LNCaP clone FGC (cell line): ENCODE data around the gene PURB.
"Not testable (repeated sequence)": the region's sequence is repeated elsewhere in the genome, so short reads cannot be mapped to it uniquely, and the experiment has no call there.

Experiments used
- DNase-seq: peaks from one replicate; pipeline ENCODE4 v3.0.0-alpha.2; 2011; ENCODE audit warnings: low read depth
- H3K4me3 ChIP-seq: 2 replicates; pipeline ENCODE4 v1.5.1; 2011; ENCODE audit warnings: mild to moderate bottlenecking, low read depth, low read length, control low read depth
- TF ChIP-seq, protein P1 (sequence below): IDR thresholded peaks from 2 replicates; pipeline ENCODE4 v1.5.1; 2012; ENCODE audit warnings: mild to moderate bottlenecking; ENCODE audit not compliant: control insufficient read depth, insufficient read depth; ENCODE audit errors: extremely low read depth

Gene PURB

DNA sequence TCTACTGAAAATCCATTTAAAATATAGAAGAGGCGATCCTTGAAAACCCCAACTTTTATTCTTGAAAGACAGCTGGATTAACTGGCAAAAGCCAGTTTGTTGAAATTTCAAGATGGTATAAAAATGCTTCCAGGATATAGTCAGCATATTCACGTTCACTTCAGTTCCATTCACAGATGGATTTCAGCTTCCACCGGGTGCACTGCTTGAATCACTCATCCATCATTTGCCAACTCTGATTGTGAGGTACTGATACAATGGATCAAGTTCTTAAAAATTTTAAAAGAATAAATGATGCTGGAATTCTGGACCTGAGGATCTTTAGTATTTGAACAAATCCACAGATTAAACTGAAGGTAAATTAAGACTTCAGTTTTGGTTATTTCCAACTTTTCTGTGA, 2.4 kb downstream of the PURB start:
- H3K4me3 ChIP-seq: no peak overlapping the region
- TF ChIP-seq, protein P1, sequence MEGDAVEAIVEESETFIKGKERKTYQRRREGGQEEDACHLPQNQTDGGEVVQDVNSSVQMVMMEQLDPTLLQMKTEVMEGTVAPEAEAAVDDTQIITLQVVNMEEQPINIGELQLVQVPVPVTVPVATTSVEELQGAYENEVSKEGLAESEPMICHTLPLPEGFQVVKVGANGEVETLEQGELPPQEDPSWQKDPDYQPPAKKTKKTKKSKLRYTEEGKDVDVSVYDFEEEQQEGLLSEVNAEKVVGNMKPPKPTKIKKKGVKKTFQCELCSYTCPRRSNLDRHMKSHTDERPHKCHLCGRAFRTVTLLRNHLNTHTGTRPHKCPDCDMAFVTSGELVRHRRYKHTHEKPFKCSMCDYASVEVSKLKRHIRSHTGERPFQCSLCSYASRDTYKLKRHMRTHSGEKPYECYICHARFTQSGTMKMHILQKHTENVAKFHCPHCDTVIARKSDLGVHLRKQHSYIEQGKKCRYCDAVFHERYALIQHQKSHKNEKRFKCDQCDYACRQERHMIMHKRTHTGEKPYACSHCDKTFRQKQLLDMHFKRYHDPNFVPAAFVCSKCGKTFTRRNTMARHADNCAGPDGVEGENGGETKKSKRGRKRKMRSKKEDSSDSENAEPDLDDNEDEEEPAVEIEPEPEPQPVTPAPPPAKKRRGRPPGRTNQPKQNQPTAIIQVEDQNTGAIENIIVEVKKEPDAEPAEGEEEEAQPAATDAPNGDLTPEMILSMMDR: no peak
- DNase-seq: no peak

DNA sequence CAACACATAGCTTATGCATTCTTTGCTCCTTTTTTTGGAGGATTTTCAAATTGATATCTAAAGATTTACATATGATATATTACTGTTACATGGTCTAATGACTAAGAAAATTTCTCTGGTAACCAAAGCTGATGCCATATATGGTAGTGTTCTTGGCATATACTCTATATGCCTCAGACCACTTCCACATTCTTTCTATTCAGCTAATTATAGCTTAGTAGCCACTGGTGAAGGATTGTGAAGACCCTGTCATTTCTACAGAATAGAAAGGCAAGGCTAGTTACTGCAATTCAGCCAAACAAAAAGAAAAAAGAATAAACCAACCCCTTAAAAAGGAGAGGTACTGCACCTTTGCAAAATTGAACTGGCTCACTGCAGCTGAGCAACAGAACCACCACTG, 3.7 kb downstream of the PURB start:
- no peak for DNase-seq
- no peak overlapping the region for H3K4me3 ChIP-seq
- TF ChIP-seq, protein P1: no peak

DNA sequence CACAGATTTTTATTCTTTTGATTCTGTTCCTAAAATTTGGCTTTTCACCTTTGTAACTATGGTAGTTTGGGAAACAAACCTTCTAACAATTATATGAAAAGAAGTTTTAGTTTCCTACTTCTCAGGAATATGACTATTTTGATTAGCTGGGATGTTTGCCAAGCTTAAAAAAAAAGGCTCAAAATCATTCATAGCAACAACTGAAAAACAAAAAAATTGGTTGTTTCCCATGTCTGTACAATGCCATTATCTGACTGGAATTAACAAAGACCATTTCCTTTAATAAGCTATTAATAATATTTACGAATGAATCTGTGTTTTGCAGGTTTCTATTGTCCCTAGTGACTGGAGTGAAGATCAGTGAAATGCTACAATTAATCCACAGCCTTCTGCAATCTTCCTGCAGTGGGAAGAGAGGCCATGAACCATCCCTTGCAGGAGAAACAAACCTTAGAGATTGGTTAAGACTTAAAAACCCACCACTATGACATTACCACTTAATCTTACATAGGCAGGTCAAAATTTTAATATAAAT, 4.2 kb downstream of the PURB start:
- TF ChIP-seq, protein P1: no peak
- DNase-seq: no peak
- no peak overlapping the region for H3K4me3 ChIP-seq

DNA sequence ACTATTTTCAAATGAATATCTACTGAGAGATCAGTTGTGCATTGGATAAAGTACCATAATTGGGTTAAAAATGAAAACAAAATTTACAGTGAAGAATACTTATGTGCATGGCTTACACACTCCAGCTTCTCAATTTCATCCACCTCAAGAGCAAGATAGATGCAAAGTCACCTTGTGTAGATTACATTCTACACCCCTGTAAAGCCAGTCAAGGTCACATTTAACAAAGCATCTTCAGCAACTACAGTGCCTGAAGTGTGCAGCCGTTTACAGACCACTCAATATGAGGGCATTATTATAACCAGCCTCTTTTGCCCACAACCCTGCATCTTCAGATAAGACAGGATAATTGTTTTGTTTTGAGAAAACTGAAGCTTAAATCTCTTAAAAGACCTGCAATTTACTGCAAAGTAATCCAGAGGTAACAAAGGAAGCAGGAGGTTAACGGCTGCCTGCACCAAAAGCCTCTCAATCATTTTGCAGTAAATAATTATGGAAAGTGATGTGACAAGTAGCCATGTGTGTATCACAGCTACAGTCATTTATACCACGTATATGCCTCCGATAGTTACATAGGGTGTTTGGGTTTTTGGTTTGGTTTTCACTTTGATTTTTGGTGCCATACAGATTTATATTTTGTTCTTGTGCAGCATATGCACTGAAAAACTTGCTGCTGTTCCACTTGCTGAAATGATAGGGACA, 4.9 kb downstream of the PURB start:
- no peak overlapping the region for H3K4me3 ChIP-seq
- no peak for DNase-seq
- TF ChIP-seq, protein P1: no peak

DNA sequence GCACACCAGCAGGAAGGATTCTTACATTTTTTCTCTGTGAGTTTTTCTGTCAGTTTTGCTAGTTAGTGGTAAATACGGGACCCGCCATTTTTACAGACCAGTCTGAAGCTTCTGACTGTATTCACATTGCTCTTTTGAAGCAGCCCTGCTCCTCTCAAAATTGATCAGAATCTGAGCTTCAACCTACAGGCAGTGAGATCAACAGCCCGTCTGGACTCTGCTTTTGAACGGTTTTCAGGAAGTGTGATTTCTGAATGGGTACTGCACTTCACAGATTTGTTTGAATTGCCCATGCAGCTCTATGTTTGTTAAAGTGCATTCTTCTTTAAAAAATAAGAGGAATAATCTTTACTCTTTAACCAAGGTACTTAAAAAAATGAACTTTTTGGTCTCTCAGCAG, 8.9 kb downstream of the PURB start:
- H3K4me3 ChIP-seq: no peak overlapping the region
- no peak for DNase-seq
- TF ChIP-seq, protein P1: no peak

DNA sequence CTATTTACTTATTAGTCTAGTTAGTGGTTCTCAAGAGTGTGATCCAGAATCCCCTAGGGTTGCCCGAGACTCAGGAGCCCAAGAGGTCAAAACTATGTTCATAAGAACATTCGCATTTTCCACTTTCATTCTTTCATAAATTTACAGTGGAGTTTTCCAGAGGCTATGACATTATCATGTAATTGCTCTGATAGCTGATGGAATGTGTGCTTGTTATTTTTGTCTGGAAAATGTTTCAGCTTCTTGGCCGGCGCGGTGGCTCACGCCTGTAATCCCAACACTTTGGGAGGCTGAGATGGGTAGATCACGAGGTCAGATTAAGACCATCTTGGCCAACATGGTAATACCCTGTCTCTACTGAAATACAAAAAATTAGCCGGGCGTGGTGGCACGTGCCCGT, 10.1 kb downstream of the PURB start:
- TF ChIP-seq, protein P1: no peak
- no peak for DNase-seq
- H3K4me3 ChIP-seq: no peak overlapping the region

DNA sequence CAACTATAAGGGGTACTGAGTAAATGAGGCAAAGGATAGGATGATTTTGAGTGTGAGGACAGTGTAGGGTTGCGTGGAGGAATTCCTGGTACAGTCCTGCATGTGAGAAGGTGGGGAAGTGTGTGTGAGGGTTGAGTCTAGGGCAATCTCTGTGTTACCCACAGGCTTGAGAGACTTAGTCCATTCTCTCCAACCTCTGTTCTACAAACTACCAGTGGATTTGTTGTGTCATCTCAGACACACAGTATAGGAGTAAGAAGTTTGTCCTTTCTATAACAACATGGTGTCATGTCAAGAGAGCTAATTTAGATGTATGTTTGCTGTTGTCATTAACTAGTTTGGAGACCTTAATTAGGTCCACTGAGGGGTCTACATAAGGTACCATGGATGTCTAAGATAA, 12.5 kb downstream of the PURB start:
- TF ChIP-seq, protein P1: no peak

DNA sequence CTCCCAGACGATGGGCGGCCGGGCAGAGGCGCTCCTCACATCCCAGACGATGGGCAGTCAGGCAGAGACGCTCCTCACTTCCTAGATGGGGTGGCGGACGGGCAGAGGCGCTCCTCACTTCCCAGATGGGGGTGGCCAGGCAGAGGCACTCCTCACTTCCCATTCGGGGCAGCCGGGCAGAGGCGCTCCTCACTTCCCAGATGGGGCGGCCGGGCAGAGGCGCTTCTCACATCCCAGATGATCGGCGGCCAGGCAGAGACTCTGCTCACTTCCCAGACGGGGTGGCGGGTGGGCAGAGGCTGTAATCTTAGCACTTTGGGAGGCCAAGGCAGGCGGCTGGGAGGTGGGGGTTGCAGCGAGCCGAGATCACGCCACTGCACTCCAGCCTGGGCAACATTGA, 13.4 kb downstream of the PURB start:
- not testable (repeated sequence) for H3K4me3 ChIP-seq, DNase-seq

More for the DNA sequence above, 12.5 kb downstream of the PURB start:
- DNase-seq: no peak
- no peak overlapping the region for H3K4me3 ChIP-seq

DNA sequence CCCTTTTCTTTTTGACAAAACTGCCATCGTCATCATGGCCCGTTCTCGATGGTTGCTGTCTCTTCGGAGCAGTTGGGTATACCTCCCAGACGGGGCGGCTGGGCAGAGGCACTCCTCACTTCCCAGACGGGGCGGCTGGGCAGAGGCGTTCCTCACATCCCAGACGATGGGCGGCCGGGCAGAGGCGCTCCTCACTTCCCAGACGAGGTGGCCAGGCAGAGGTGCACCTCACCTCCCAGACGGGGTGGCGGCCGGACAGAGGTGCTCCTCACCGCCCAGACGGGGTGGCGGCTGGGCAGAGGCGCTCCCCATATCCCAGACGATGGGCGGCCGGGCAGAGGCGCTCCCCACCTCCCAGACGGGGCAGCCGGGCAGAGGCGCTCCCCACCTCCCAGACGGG, 14.6 kb downstream of the PURB start:
- DNase-seq, H3K4me3 ChIP-seq: not testable (repeated sequence)

DNA sequence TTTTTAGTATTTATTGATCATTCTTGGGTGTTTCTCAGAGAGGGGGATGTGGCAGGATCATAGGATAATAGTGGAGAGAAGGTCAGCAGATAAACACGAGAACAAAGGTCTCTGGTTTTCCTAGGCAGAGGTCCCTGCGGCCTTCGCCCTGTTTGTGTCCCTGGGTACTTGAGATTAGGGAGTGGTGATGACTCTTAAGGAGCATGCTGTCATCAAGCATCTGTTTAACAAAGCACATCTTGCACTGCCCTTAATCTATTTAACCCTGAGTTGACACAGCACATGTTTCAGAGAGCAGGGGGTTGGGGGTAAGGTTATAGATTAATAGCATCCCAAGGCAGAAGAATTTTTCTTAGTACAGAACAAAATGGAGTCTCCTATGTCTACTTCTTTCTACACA, 15.0 kb downstream of the PURB start:
- not testable (repeated sequence) for H3K4me3 ChIP-seq, DNase-seq
